IPS-18c (cell line): ENCODE data around the gene MYO16.

Experiments
- H3K4me3 ChIP-seq: 2 replicates; pipeline ENCODE4 v1.7.0; 2013; ENCODE audit warnings: low read depth, mild to moderate bottlenecking, low read length, moderate library complexity; ENCODE audit not compliant: insufficient read depth
- H3K9me3 ChIP-seq: one replicate; pipeline ENCODE4 v1.6.1; 2013; ENCODE audit warnings: mild to moderate bottlenecking, low read length, moderate library complexity; ENCODE audit not compliant: control insufficient read depth, insufficient read depth

The MYO16 gene

DNA sequence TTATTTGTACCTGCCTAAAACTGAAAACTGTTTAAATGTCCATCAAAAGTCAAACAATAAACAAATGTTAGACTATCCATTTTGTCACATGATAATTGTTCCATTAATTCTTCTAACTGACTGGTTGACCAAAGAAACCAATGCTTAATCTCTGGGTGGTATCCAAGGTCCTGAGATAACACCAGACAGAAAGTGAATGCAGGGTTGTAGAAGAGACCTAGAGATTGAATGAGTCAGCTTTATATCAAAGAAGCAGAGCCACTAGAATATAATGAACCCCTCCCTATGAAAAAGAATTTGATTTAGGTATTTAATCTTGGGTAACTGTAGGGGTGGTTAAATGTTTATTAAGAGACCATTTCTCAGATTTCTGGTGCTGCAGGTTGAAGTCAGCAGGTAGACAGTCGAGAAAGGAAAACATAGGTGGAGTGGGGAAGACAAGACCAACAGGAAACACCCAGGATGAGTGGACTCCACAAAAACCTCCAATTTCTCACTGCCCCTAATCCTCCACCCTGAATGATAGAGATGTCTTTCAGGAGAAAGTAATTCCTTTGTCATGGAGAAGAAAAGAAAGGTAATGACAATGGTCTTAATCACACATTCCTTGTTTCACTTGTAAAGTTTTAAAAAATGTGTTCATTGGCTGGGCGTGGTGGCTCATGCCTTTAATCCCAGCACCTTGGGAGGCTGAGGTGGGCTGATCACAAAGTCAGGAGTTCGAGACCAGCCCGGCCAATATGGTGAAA is 620.5 kb downstream of the MYO16 start:
- no peaks in the 10 kb centered on the region for H3K9me3 ChIP-seq
- no peak overlapping the region for H3K4me3 ChIP-seq

DNA sequence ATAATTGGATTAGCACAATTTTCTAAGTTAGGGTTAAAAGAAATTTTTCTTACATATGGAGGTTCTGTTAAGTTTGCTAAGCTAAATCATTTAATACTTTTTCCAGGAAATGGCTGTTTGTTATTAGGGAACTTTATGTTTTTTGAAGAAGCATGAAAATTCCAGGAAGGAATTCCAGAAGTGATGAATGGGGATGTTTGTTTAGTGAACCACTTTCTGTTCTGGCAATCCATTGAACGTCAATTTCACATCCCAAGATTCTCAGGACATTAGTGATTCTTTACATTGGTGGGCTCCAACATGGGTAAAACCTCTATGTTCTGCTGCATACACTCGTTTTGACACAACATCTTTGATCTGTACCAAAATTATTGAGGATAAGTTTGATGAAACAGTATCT is 622.5 kb downstream of the MYO16 start:
- no peaks in the 10 kb centered on the region for H3K9me3 ChIP-seq
- no peak overlapping the region for H3K4me3 ChIP-seq

- H3K4me3 ChIP-seq: no peak overlapping the region
- no peaks in the 10 kb centered on the region for H3K9me3 ChIP-seq
Observed at GRCh38 chr13:109253316-109253715, 623.9 kb downstream of the MYO16 start.

GRCh38 chr13:109254274-109254673 is 624.9 kb downstream of the MYO16 start:
- H3K4me3 ChIP-seq: no peak overlapping the region
- H3K9me3 ChIP-seq: no peaks in the 10 kb centered on the region

GRCh38 chr13:109255141-109255856 is 625.9 kb downstream of the MYO16 start:
- Histone ChIP-seq H3K4me3 (no peak overlapping the region), H3K9me3 (no peaks in the 10 kb centered on the region)

GRCh38 chr13:109256866-109257760 is 627.7 kb downstream of the MYO16 start:
- no peak overlapping the region for H3K4me3 ChIP-seq

More at GRCh38 chr13:109256866-109257760, 627.7 kb downstream of the MYO16 start:
- no peaks in the 10 kb centered on the region for H3K9me3 ChIP-seq
